GM19239 (cell line): Measurements from ENCODE around the gene ATG4A.

Source experiments
- DNase-seq: peaks from one replicate; pipeline ENCODE4 v3.0.0; 2011; ENCODE audit warnings: low spot score; ENCODE audit not compliant: insufficient read length
- FAIRE-seq: peaks from 2 replicates; lab custom pipeline; 2011; peaks lifted over from hg19 to GRCh38; lab: Jason Lieb, UNC

ATG4A gene

GRCh38 chrX:108165383-108166111, 74.0 kb downstream of the ATG4A start:
- DNase-seq: no peak
- no peak for FAIRE-seq

- FAIRE-seq (no peak), DNase-seq (no peak)
These were observed 75.8 kb downstream of the ATG4A start for GRCh38 chrX:108167211-108167872.

- FAIRE-seq (peak; percentile 39), DNase-seq (no peak)
These were observed 77.6 kb downstream of the ATG4A start for GRCh38 chrX:108168961-108169740.

GRCh38 chrX:108169768-108170167, 78.2 kb downstream of the ATG4A start:
- DNase-seq (no peak), FAIRE-seq (no peak)

GRCh38 chrX:108171671-108172070, 80.1 kb downstream of the ATG4A start:
- FAIRE-seq: no peak
- no peak for DNase-seq

GRCh38 chrX:108173874-108174273, 82.3 kb downstream of the ATG4A start:
- DNase-seq (no peak), FAIRE-seq (no peak)

- FAIRE-seq (no peak), DNase-seq (no peak)
These were observed 86.0 kb downstream of the ATG4A start for GRCh38 chrX:108177351-108178142.

GRCh38 chrX:108178143-108178498, 86.5 kb downstream of the ATG4A start:
- DNase-seq (no peak), FAIRE-seq (no peak)

GRCh38 chrX:108186811-108187210, 95.2 kb downstream of the ATG4A start:
- DNase-seq: no peak
- no peak for FAIRE-seq

- DNase-seq (no peak), FAIRE-seq (no peak)
These were observed 106.8 kb downstream of the ATG4A start for GRCh38 chrX:108198420-108198819.

GRCh38 chrX:108199041-108199440, 107.5 kb downstream of the ATG4A start:
- DNase-seq (no peak), FAIRE-seq (no peak)

GRCh38 chrX:108199691-108200090, 108.1 kb downstream of the ATG4A start:
- FAIRE-seq (peak; percentile 87), DNase-seq (peak; percentile 2)

GRCh38 chrX:108203540-108203939, 112.0 kb downstream of the ATG4A start:
- no peak for FAIRE-seq

More at GRCh38 chrX:108203540-108203939, 112.0 kb downstream of the ATG4A start:
- no peak for DNase-seq
